K562 (cell line): ENCODE results near the gene PTP4A2. TPM values are rescaled to one million over a fixed set of nuclear protein-coding genes. Genes with fewer than 3 reads are reported as not detected.

Experiments used
- FOXJ2 ChIP-seq: fragments of 200-800 bp; sonication (Bioruptor generic); IDR thresholded peaks from 2 replicates; pipeline ENCODE4 v1.6.1; 2016; ENCODE audit warnings: missing genetic modification characterization, missing compliant biosample characterization
- L3MBTL2 ChIP-seq: fragments of 450-650 bp; IDR thresholded peaks from 2 replicates; pipeline ENCODE4 v1.6.1; 2016; ENCODE audit warnings: mild to moderate bottlenecking, moderate library complexity
- PTTG1 ChIP-seq: fragments of 450-650 bp; IDR thresholded peaks from 2 replicates; pipeline ENCODE4 v1.6.1; 2016; ENCODE audit warnings: low read depth, mild to moderate bottlenecking, missing genetic modification characterization, missing compliant biosample characterization
- SIX5 ChIP-seq, 2 experiments: IDR thresholded peaks; 2 replicates each; pipeline ENCODE4 v1.6.1; 2011; ENCODE audit warnings: low read length in 2 of 2, borderline replicate concordance in 1 of 2, low read depth in 1 of 2, mild to moderate bottlenecking in 1 of 2, moderate library complexity in 1 of 2; ENCODE audit not compliant: insufficient read depth in 1 of 2
- polyA plus RNA-seq, 8 experiments: library from polyadenylated mRNA; depleted of rRNA in 4 of 8; stranded (reverse) in 5 of 8; unstranded in 3 of 8; fragments of >200 nt; fragmentation: Nextera tagmentation in 2 of 8; fragmentation: Illumina TruSeq in 1 of 8; extraction: Ambion mirVana in 2 of 8; extraction: Trizol in 1 of 8; gene quantifications; 2 replicates each; pipeline versions ENCODE4 v1.2.1 to v1.2.3, GENCODE V29; 2011 to 2014; ENCODE audit warnings: inconsistent platforms in 1 of 8, missing spikeins in 1 of 8
- total RNA-seq, 7 experiments: library from RNA; depleted of rRNA in 6 of 7; stranded (reverse); fragments of >200 nt in 6 of 7; fragmentation: Illumina TruSeq in 2 of 7; extraction: Trizol in 2 of 7; gene quantifications; 2 replicates each; pipeline versions ENCODE4 v1.2.1 to v1.2.3, GENCODE V29; 2011 to 2021; ENCODE audit warnings: low replicate concordance in 1 of 7
- TF ChIP-seq, protein P1 (sequence below): fragments of 450-650 bp; IDR thresholded peaks from 2 replicates; pipeline ENCODE4 v1.6.1; 2016; ENCODE audit warnings: mild to moderate bottlenecking, moderate library complexity
- TF ChIP-seq, protein P2 (sequence below): fragments of 450-650 bp; IDR thresholded peaks from 2 replicates; pipeline ENCODE4 v1.6.1; 2014; ENCODE audit warnings: low read depth, mild to moderate bottlenecking, moderate library complexity, borderline replicate concordance
- TF ChIP-seq, protein P3 (sequence below): fragments of 450-650 bp; conservative IDR thresholded peaks from 2 replicates; pipeline ENCODE4 v1.6.1; 2016; ENCODE audit warnings: missing genetic modification characterization, low read depth, mild to moderate bottlenecking, missing compliant biosample characterization, moderate library complexity

The PTP4A2 gene
- total and polyA plus RNA-seq, 9 of the 15 experiments (the other 6 are each of a cell fraction or from before 2014, with no cell fraction given), result 197 to 870 (median 480) TPM

DNA sequence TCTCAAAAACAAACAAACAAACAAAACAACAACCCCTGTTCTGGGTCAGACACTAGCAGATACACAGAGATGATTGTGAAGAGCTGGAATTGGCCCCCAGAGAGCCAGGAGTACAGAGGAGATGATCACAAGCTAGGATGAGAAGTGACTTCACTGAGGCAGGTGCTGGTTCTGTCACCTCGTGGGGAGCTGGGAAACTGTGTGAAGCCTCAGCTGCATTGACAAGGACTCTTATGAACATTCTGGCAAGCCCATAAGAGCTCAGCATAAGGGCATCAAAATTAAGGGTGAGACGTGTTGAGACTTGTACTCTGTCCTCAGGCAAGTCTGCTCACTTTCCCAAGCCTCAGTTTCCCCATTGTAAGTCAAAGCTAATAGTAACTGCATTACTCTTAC, 14.7 kb upstream of the PTP4A2 start (continued):
- TF ChIP-seq, protein P1, sequence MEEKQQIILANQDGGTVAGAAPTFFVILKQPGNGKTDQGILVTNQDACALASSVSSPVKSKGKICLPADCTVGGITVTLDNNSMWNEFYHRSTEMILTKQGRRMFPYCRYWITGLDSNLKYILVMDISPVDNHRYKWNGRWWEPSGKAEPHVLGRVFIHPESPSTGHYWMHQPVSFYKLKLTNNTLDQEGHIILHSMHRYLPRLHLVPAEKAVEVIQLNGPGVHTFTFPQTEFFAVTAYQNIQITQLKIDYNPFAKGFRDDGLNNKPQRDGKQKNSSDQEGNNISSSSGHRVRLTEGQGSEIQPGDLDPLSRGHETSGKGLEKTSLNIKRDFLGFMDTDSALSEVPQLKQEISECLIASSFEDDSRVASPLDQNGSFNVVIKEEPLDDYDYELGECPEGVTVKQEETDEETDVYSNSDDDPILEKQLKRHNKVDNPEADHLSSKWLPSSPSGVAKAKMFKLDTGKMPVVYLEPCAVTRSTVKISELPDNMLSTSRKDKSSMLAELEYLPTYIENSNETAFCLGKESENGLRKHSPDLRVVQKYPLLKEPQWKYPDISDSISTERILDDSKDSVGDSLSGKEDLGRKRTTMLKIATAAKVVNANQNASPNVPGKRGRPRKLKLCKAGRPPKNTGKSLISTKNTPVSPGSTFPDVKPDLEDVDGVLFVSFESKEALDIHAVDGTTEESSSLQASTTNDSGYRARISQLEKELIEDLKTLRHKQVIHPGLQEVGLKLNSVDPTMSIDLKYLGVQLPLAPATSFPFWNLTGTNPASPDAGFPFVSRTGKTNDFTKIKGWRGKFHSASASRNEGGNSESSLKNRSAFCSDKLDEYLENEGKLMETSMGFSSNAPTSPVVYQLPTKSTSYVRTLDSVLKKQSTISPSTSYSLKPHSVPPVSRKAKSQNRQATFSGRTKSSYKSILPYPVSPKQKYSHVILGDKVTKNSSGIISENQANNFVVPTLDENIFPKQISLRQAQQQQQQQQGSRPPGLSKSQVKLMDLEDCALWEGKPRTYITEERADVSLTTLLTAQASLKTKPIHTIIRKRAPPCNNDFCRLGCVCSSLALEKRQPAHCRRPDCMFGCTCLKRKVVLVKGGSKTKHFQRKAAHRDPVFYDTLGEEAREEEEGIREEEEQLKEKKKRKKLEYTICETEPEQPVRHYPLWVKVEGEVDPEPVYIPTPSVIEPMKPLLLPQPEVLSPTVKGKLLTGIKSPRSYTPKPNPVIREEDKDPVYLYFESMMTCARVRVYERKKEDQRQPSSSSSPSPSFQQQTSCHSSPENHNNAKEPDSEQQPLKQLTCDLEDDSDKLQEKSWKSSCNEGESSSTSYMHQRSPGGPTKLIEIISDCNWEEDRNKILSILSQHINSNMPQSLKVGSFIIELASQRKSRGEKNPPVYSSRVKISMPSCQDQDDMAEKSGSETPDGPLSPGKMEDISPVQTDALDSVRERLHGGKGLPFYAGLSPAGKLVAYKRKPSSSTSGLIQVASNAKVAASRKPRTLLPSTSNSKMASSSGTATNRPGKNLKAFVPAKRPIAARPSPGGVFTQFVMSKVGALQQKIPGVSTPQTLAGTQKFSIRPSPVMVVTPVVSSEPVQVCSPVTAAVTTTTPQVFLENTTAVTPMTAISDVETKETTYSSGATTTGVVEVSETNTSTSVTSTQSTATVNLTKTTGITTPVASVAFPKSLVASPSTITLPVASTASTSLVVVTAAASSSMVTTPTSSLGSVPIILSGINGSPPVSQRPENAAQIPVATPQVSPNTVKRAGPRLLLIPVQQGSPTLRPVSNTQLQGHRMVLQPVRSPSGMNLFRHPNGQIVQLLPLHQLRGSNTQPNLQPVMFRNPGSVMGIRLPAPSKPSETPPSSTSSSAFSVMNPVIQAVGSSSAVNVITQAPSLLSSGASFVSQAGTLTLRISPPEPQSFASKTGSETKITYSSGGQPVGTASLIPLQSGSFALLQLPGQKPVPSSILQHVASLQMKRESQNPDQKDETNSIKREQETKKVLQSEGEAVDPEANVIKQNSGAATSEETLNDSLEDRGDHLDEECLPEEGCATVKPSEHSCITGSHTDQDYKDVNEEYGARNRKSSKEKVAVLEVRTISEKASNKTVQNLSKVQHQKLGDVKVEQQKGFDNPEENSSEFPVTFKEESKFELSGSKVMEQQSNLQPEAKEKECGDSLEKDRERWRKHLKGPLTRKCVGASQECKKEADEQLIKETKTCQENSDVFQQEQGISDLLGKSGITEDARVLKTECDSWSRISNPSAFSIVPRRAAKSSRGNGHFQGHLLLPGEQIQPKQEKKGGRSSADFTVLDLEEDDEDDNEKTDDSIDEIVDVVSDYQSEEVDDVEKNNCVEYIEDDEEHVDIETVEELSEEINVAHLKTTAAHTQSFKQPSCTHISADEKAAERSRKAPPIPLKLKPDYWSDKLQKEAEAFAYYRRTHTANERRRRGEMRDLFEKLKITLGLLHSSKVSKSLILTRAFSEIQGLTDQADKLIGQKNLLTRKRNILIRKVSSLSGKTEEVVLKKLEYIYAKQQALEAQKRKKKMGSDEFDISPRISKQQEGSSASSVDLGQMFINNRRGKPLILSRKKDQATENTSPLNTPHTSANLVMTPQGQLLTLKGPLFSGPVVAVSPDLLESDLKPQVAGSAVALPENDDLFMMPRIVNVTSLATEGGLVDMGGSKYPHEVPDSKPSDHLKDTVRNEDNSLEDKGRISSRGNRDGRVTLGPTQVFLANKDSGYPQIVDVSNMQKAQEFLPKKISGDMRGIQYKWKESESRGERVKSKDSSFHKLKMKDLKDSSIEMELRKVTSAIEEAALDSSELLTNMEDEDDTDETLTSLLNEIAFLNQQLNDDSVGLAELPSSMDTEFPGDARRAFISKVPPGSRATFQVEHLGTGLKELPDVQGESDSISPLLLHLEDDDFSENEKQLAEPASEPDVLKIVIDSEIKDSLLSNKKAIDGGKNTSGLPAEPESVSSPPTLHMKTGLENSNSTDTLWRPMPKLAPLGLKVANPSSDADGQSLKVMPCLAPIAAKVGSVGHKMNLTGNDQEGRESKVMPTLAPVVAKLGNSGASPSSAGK, result 0 out of 2 replicates have a peak, but pooled peaks have one; percentile 37
- TF ChIP-seq, protein P2, sequence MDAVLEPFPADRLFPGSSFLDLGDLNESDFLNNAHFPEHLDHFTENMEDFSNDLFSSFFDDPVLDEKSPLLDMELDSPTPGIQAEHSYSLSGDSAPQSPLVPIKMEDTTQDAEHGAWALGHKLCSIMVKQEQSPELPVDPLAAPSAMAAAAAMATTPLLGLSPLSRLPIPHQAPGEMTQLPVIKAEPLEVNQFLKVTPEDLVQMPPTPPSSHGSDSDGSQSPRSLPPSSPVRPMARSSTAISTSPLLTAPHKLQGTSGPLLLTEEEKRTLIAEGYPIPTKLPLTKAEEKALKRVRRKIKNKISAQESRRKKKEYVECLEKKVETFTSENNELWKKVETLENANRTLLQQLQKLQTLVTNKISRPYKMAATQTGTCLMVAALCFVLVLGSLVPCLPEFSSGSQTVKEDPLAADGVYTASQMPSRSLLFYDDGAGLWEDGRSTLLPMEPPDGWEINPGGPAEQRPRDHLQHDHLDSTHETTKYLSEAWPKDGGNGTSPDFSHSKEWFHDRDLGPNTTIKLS, result no peak
- TF ChIP-seq SIX5 (IDR thresholded peaks at IDR 0.05; ENCODE audit: borderline replicate concordance in 1 of 2, insufficient read depth in 1 of 2, low read depth in 1 of 2, low read length in 2 of 2) (0 out of 4 replicates have a peak, but pooled peaks of 1 of the 2 experiments have one; percentile 9), PTTG1 (tag) (0 out of 2 replicates have a peak, but pooled peaks have one; percentile 31), L3MBTL2 (peak; percentile 13; the same call in 1 of the 2 replicates), FOXJ2 (tag) (no peak)
- TF ChIP-seq, protein P3, sequence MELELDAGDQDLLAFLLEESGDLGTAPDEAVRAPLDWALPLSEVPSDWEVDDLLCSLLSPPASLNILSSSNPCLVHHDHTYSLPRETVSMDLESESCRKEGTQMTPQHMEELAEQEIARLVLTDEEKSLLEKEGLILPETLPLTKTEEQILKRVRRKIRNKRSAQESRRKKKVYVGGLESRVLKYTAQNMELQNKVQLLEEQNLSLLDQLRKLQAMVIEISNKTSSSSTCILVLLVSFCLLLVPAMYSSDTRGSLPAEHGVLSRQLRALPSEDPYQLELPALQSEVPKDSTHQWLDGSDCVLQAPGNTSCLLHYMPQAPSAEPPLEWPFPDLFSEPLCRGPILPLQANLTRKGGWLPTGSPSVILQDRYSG (tag), result 0 out of 2 replicates have a peak, but pooled peaks have one; percentile 24
